ENCODE data around the gene DSP. TPM values are rescaled to one million over a fixed set of nuclear protein-coding genes. Genes with fewer than 3 reads are reported as not detected.

Gene DSP
- total RNA-seq, 2 experiments from 2014 or later = 0.08 to 0.13 TPM

DNA sequence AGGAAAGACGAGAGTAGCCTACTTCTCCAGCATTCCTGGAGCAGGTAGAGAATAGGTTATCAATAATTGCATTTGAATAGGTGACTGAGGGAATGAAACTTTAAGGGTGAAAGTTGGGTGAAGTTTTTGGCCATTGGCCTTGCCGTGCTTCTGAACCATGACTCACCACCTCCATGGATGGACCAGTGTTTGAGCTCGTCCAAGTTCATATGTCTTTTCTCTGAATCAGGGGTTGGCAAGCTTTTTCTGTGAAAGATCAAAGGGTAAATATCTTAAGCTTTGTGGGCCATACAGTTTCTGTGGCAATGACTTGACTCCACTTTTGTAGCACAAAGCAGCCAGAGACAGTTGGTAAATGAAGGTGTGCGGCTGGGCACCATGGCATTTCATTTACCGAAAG, 80.3 kb downstream of the DSP start:
- Mint-ChIP-seq H3K27ac (no peak overlapping the region), H3K4me3 (no peak overlapping the region), H3K4me1 (ENCODE audit: low read depth) (peaks cover 12% of the 10 kb centered on the region), H3K9me3 (ENCODE audit: insufficient read depth) (no peaks in the 10 kb centered on the region), H3K27me3 (ENCODE audit: low read depth) (peaks cover 6% of the 10 kb centered on the region), H3K36me3 (ENCODE audit: low read depth) (no peaks in the 10 kb centered on the region)
- ChIA-PET CTCF (interaction anchor here (1.2 to 1.3 kb wide), 2 partner anchors 10 to 346 kb away, joined by 3 to 6 read pairs; no protein-coding TSS in a partner anchor), POLR2A (interaction anchor here (0.5 to 1.3 kb wide), 2 partner anchors 9 to 468 kb away, joined by 4 to 5 read pairs; no protein-coding TSS in a partner anchor)
- ATAC-seq (no peak), DNase-seq (no peak)

DNA sequence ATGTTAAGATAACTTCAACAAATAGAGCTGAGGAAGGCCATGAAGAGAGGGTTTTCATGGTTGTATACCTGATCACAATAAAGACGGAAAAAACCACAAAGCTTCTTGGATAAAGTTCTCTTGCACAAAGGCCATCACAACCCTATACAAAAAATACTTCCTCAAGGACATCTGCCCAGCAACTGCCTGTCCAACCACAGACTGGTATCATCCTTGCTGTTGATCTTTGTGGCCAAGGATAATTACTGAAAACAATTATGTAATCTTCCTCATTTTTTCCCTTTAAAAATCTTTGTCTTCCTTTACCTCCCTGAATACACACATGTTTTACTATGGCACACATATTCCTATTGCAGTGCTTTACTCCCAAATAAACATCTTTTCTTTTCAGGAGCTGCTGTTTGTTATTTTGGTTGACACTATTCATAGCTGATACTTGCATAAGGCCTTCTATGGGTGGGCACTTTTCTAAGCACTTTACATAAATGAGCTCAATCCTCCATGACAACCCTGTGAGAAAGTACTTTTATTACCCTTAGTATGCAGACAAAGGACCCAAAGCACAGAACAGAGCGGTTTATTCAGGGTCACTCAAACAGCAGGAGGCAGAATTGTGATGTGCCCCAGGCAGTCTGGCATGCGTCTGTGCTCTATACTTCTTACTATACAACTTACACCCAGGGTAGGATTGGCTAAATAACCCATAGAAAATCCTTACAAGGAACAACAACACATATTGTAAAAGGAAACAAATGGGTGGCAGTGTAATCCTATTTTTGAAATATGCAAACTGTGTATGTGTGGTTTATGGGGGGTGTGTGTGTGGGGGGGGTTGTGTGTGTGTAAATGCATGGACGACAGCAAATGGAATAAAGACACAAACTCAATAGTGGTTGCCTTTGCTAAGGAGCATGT, 83.6 kb downstream of the DSP start:
- H3K4me3 Mint-ChIP-seq = no peak overlapping the region
- H3K27ac Mint-ChIP-seq = no peak overlapping the region
- H3K9me3 Mint-ChIP-seq (ENCODE audit: insufficient read depth) = no peaks in the 10 kb centered on the region
- CTCF ChIA-PET = interaction anchor here (0.7 kb wide), 1 partner anchor 10 kb away, joined by 4 read pairs; no protein-coding TSS in a partner anchor
- H3K4me1 Mint-ChIP-seq (ENCODE audit: low read depth) = no peaks in the 10 kb centered on the region
- POLR2A ChIA-PET = no interaction called here
- ATAC-seq (no peak), DNase-seq (no peak)
- peaks cover 6% of the 10 kb centered on the region for H3K27me3 Mint-ChIP-seq (ENCODE audit: low read depth)
- H3K36me3 Mint-ChIP-seq (ENCODE audit: low read depth) = no peaks in the 10 kb centered on the region

DNA sequence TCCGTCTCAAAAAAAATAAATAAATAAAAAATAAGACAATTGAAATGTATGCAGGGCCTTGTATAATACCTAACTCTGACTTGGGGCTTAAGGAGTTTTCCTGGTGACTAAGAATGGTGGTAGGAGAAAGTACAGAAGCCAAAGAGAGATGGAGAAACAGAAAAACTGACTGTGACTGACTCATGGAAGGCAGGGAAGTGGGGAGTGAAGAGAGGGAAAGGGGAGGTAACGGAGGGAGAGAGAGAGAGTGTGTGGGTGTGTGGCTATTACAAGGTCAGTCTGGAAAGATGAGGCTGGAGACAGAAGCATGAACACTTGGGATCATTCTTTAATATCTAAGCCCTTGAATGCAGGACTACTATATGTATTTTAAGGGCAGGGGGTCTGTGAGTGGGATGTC, 87.0 kb downstream of the DSP start:
- Mint-ChIP-seq H3K27ac (no peak overlapping the region), H3K9me3 (ENCODE audit: insufficient read depth) (no peaks in the 10 kb centered on the region), H3K36me3 (ENCODE audit: low read depth) (no peaks in the 10 kb centered on the region), H3K27me3 (ENCODE audit: low read depth) (peaks cover 6% of the 10 kb centered on the region), H3K4me3 (no peak overlapping the region), H3K4me1 (ENCODE audit: low read depth) (no peaks in the 10 kb centered on the region)
- DNase-seq (no peak), ATAC-seq (no peak)
- CTCF ChIA-PET = no interaction called here
- POLR2A ChIA-PET = no interaction called here

DNA sequence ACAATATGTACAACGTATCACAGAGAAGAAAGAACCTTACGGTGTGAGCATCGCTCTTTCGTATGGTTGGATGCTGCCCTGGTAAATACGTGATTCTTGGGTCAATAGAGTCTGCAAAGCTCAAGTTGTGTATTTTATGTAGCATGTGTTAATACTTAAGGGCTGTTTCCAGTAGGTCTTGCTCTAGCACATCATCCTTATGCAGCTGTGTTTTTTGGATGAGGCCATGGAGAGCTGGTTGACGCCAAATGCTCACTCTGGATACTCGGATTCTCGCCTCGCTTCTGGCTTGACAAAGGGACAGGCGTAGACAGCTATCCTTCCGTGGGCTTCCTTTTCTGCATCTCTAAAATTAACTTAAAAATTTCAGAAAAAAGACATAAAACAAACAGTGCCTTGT, 87.4 kb downstream of the DSP start:
- Mint-ChIP-seq H3K4me3 (no peak overlapping the region), H3K36me3 (ENCODE audit: low read depth) (no peaks in the 10 kb centered on the region), H3K4me1 (ENCODE audit: low read depth) (no peaks in the 10 kb centered on the region), H3K27me3 (ENCODE audit: low read depth) (peaks cover 4% of the 10 kb centered on the region), H3K9me3 (ENCODE audit: insufficient read depth) (no peaks in the 10 kb centered on the region), H3K27ac (no peak overlapping the region)
- ChIA-PET POLR2A (no interaction called here), CTCF (no interaction called here)
- ATAC-seq (no peak), DNase-seq (no peak)

DNA sequence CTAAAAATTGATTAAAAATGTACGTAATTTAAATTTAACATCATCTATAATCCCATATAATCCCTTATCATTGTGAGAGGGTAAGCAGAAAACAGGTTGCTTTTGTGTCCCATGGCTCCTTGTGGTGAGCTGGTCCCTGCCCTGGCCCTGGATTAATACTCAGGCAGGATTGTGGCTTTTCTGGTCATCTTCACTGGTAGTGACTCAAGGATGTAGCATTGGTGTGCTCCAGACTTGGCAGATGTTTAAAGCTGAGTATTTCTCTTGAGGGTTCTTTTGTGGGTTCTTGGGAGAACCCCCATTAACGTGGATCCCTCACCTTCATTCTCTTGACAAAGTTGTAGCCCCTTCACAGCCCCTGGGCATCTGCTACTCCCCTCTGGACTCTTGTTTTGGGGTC, 87.8 kb downstream of the DSP start:
- no peak for ATAC-seq
- Mint-ChIP-seq H3K9me3 (ENCODE audit: insufficient read depth) (no peaks in the 10 kb centered on the region), H3K36me3 (ENCODE audit: low read depth) (no peaks in the 10 kb centered on the region), H3K27ac (no peak overlapping the region), H3K27me3 (ENCODE audit: low read depth) (peaks cover 3% of the 10 kb centered on the region), H3K4me3 (no peak overlapping the region), H3K4me1 (ENCODE audit: low read depth) (no peaks in the 10 kb centered on the region)
- CTCF ChIA-PET = no interaction called here
- POLR2A ChIA-PET = no interaction called here
- DNase-seq = no peak

DNA sequence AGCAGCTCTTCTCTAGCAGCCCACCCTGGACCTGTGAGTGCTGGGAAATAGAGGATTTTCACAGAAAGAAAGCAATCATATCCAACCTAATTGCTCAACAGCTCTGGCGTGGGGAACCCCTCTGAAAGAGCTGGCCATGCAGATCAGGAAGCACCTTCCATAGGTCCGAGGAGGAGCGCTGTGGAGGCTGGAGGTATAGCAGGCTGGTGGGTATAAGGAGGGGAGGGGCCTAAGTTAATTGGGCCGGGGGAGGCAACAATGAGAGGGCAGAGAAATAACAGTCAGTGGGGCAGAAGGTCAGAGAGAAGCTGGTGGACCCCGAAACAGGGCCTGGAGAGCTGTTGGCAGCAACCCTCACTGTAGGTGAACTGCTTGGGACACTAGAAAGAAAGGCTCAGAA, 89.3 kb downstream of the DSP start:
- Mint-ChIP-seq H3K9me3 (ENCODE audit: insufficient read depth) (no peaks in the 10 kb centered on the region), H3K27ac (no peak overlapping the region), H3K36me3 (ENCODE audit: low read depth) (no peaks in the 10 kb centered on the region), H3K4me1 (ENCODE audit: low read depth) (no peaks in the 10 kb centered on the region), H3K4me3 (no peak overlapping the region), H3K27me3 (ENCODE audit: low read depth) (peaks cover 2% of the 10 kb centered on the region)
- DNase-seq (no peak), ATAC-seq (no peak)
- ChIA-PET POLR2A (no interaction called here), CTCF (interaction anchor here (1.1 kb wide), 1 partner anchor 14 kb away, joined by 3 read pairs; no protein-coding TSS in a partner anchor)

DNA sequence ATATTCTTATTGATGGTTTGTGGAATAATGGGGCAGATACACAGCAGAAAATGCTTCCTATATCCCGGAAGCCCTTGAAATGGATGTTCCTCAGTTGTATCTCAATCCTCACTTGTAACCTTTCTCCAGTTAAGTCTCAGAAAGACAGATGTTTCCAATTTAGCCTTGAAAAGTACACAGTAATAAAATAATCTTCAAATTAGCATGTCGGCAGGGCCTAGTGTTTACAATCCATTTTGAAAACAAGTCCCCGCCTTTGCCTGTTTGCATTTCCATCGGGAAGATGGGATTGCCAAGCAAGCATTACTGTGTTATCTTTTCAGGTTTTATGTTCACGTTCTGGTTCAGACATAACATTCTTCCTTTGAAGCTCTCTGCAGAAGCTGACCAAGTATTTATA, 90.0 kb downstream of the DSP start:
- POLR2A ChIA-PET = no interaction called here
- H3K27me3 Mint-ChIP-seq (ENCODE audit: low read depth) = peaks cover 2% of the 10 kb centered on the region
- CTCF ChIA-PET = no interaction called here
- no peak for ATAC-seq
- DNase-seq = no peak
- H3K36me3 Mint-ChIP-seq (ENCODE audit: low read depth) = no peaks in the 10 kb centered on the region
- H3K4me1 Mint-ChIP-seq (ENCODE audit: low read depth) = no peaks in the 10 kb centered on the region
- no peak overlapping the region for H3K4me3 Mint-ChIP-seq
- H3K27ac Mint-ChIP-seq = no peak overlapping the region
- no peaks in the 10 kb centered on the region for H3K9me3 Mint-ChIP-seq (ENCODE audit: insufficient read depth)

DNA sequence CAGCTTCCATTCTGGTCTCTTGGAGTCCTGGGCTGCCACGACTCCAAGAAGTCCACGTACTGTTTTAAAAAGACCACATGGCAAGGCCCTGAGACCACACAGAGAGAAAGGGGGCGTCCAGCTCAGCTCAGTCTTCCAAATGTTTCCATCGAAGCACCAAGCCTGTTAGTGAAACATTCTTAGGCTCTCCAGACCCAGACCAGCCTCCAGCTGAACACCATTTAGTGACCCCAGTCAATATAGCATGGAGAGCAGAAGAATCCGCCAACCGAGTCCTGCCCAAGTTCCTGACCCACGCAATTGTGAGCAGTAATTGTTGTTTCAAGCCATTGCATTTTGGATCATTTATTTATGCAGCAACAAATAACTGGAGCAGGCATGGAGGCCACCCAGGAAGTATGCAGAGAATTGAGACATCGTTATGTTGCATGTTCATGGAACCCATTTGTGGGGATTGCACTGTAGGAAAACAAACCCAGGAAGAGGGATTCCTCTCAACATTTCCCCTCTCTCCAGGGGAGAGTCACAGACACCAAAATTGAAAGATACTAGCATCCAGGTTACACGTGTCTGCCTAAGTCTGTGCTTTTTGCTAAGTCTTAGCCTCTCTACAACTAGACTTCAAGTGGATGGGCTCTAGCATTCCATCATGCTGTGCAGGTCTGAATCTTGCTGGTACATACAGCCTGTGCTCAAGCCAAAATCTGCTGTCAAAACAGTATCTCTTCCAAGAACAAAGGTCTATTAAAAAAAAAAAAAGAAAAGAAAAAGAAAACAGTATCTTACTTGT, 91.2 kb downstream of the DSP start:
- Mint-ChIP-seq H3K27ac (no peak overlapping the region), H3K27me3 (ENCODE audit: low read depth) (peaks cover 6% of the 10 kb centered on the region), H3K4me3 (no peak overlapping the region), H3K9me3 (ENCODE audit: insufficient read depth) (no peaks in the 10 kb centered on the region), H3K36me3 (ENCODE audit: low read depth) (no peaks in the 10 kb centered on the region), H3K4me1 (ENCODE audit: low read depth) (no peaks in the 10 kb centered on the region)
- POLR2A ChIA-PET = no interaction called here
- ATAC-seq (no peak), DNase-seq (no peak)
- CTCF ChIA-PET = no interaction called here

DNA sequence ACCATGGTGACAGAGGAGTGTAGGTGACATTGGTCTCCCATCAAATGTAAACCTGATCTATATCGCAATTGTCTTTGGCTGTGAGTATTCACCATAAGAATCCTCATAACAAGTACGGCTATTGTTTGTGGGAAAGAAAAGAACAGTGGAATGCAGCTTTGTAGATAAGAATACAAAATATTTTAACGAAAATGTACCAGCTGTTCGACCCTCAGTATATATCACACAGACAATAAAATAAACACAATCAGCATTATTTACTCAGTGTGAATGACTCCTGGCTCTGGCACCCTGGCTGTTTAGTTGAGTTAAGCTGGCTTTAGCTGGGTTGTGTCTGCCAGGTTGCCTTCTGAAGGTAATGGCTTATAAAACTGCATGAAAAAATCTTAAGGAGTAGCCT, 91.9 kb downstream of the DSP start:
- Mint-ChIP-seq H3K4me3 (no peak overlapping the region), H3K9me3 (ENCODE audit: insufficient read depth) (no peaks in the 10 kb centered on the region), H3K27me3 (ENCODE audit: low read depth) (peaks cover 7% of the 10 kb centered on the region), H3K36me3 (ENCODE audit: low read depth) (no peaks in the 10 kb centered on the region), H3K27ac (no peak overlapping the region), H3K4me1 (ENCODE audit: low read depth) (no peaks in the 10 kb centered on the region)
- CTCF ChIA-PET = no interaction called here
- DNase-seq = no peak
- no peak for ATAC-seq
- POLR2A ChIA-PET = no interaction called here

DNA sequence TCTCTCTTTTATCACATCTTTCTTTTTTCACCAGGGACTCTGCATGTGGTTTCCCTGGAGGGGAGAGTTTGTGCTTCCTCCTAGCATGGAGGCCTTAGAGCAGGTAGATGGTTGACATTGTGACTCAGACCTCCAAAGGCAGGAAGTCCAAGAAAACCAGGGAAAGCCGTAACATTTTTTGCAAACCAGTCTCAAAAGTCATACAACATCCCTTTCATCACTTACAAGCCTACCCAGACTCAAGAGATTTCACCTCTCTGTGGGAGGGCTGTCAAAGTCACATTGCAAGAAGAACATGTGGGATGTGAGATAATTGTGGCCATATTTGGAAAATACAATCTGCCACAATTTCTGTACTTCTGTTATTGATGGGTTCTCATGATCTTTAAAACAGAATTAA, 94.7 kb downstream of the DSP start:
- ChIA-PET CTCF (no interaction called here), POLR2A (no interaction called here)
- Mint-ChIP-seq H3K27ac (no peak overlapping the region), H3K4me1 (ENCODE audit: low read depth) (no peaks in the 10 kb centered on the region), H3K27me3 (ENCODE audit: low read depth) (peaks cover 8% of the 10 kb centered on the region), H3K36me3 (ENCODE audit: low read depth) (no peaks in the 10 kb centered on the region), H3K4me3 (no peak overlapping the region), H3K9me3 (ENCODE audit: insufficient read depth) (no peaks in the 10 kb centered on the region)
- ATAC-seq (no peak), DNase-seq (no peak)

All from activated CD8-positive, alpha-beta T cell treated with anti-CD3 and anti-CD28 coated beads, Interleukin-2, amount 10 ng/mL, durations not matched to agents 7 days and 5 days (primary cell).